Activated CD4-positive, alpha-beta T cell treated with anti-CD3 and anti-CD28 coated beads, Interleukin-2, amount 50 U/mL, for 4 hours (primary cell): ENCODE results near the gene OR6F1.
"Not testable (repeated sequence)": the region's sequence is repeated elsewhere in the genome, so short reads cannot be mapped to it uniquely, and the experiment has no call there.

ENCODE experiments used
- DNase-seq, 2 experiments: peaks; one replicate each; pipeline ENCODE4 v3.0.0-alpha.2; 2020

The OR6F1 gene

GRCh38 chr1:247716546-247716945 is at the start of gene OR6F1:
Gene OR6F1 (minus strand): TSS chr1:247716646. CDS start chr1:247712755, 3,891 bp downstream.
- DNase-seq: no peak

GRCh38 chr1:247760456-247760855 is 44.0 kb upstream of the OR6F1 start, which contains the start of gene OR1C1:
Gene OR1C1 (minus strand): TSS chr1:247760556. CDS start chr1:247758406, 2,150 bp downstream.
- DNase-seq: no peak

- DNase-seq: not testable (repeated sequence)
Observed at GRCh38 chr1:247754311-247754710, 37.9 kb upstream of the OR6F1 start.

- no peak for DNase-seq
Observed at GRCh38 chr1:247749870-247750269, 33.4 kb upstream of the OR6F1 start.

GRCh38 chr1:247748041-247748440 is 31.6 kb upstream of the OR6F1 start, which contains the start of gene OR14A2:
Gene OR14A2 (minus strand): TSS chr1:247748141.
- no peak for DNase-seq

GRCh38 chr1:247747616-247748015 is 31.2 kb upstream of the OR6F1 start:
- DNase-seq: no peak

GRCh38 chr1:247746391-247746935 is 30.0 kb upstream of the OR6F1 start:
- no peak for DNase-seq

GRCh38 chr1:247742215-247742760 is 25.8 kb upstream of the OR6F1 start:
- not testable (repeated sequence) for DNase-seq

- no peak for DNase-seq
Observed at GRCh38 chr1:247741756-247742155, 25.3 kb upstream of the OR6F1 start.

GRCh38 chr1:247740721-247741120 is 24.3 kb upstream of the OR6F1 start:
- no peak for DNase-seq

- no peak for DNase-seq
Observed at GRCh38 chr1:247738315-247738714, 21.9 kb upstream of the OR6F1 start, which contains the start of gene OR14K1. Gene OR14K1 (plus strand): TSS chr1:247738615. CDS start chr1:247738615, 0 bp downstream.

GRCh38 chr1:247721222-247721621 is 4.8 kb upstream of the OR6F1 start:
- no peak for DNase-seq

GRCh38 chr1:247713753-247714152 is 2.7 kb downstream of the OR6F1 start:
- no peak for DNase-seq

- not testable (repeated sequence) for DNase-seq
Observed at GRCh38 chr1:247710681-247711080, 5.8 kb downstream of the OR6F1 start.

GRCh38 chr1:247701338-247701737 is 15.1 kb downstream of the OR6F1 start:
- no peak for DNase-seq

GRCh38 chr1:247681288-247681897 is 35.1 kb downstream of the OR6F1 start:
- DNase-seq: no peak

- DNase-seq: no peak
Observed at GRCh38 chr1:247680171-247680570, 36.3 kb downstream of the OR6F1 start.

GRCh38 chr1:247679639-247680038 is 36.8 kb downstream of the OR6F1 start, which contains the start of gene OR13G1:
Gene OR13G1 (minus strand): TSS chr1:247679739. CDS start chr1:247673041, 6,698 bp downstream.
- DNase-seq: no peak

- DNase-seq: no peak
Observed at GRCh38 chr1:247669225-247669624, 47.2 kb downstream of the OR6F1 start.
